ENCODE results near the gene SSBP4.

SSBP4 gene

DNA sequence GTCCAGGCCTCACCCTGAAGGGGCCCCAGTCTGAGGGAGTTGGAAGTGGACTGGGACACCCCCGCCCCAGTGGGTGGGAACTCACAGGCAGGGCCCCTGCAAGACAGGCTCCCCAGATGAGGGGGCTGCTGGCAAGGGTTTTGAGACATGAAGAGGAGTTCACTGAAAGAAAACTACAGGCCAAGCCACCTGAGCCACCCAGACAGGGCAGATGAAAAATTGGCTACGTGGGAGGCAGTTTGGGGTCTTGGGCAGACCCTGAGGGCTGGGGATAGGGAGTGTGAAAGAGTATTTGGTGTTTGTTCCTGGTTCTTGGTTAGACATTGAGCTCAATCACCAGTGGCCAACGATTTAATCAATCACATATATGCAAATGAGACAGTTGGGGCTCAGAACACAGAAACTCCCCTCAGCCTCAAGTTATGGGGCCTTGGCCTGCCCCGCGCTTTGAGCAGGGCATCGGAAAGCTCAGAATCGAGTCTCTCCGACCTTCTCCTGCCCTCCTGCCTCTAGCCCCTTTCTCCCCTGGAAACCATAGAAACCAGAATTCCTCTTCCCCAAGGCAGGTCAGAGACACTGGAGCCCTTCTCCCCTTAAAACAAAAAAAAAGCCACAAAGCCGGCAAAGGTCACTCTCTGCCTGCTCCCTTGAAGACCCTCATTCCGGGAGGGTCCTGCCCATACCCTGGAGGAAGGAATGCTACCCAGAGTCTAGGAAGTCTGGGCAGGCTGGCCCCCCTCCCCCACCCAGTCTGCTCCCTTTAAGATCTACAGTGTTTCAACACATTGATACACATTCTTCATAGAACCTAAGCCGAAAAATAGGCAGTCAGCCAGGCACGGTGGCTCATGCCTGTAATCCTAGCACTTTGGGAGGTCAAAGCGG lies 20.1 kb downstream of the SSBP4 start:
- ChIA-PET CTCF (interaction anchor here (0.6 to 3.2 kb wide), 6 partner anchors 12 to 544 kb away, joined by 3 to 25 read pairs (median 4); partner anchors contain the start of gene REX1BD), POLR2A (interaction anchor here (1.0 to 1.8 kb wide), 3 partner anchors 14 to 480 kb away, joined by 4 read pairs; partner anchors contain the start of genes COPE, DDX49 and UBA52)
- H3K4me3 ChIP-seq (ENCODE audit: low read depth, low read length): no peak overlapping the region
- peaks cover 5 to 34% of the 10 kb centered on the region in 2 experiments; a peak in 2 of 3 replicates for H3K36me3 ChIP-seq (ENCODE audit: control insufficient read depth in 2 of 2, insufficient read depth in 1 of 2, low read length in 2 of 2)
- no peaks in the 10 kb centered on the region for H3K9me3 ChIP-seq (ENCODE audit: control insufficient read depth, insufficient read depth, low read depth, low read length)
- peak overlapping the region; percentile 94 for H3K27ac ChIP-seq (ENCODE audit: extremely low read depth, low read depth, low read length)
- peak; percentile 100 for TF ChIP-seq ZFP3 (tag by site-specific recombination; IDR thresholded peaks at IDR 0.05; ENCODE audit: low read depth)
- TF ChIP-seq ZBTB17 (tag by site-specific recombination; IDR thresholded peaks at IDR 0.05): peak; percentile 64
- no peak for TF ChIP-seq ZNF621 (tag by site-specific recombination; IDR thresholded peaks at IDR 0.05)
- TF ChIP-seq ZNF664 (tag by site-specific recombination; IDR thresholded peaks at IDR 0.05): peak; percentile 79
- no peak for TF ChIP-seq ZNF416 (tag by site-specific recombination; IDR thresholded peaks at IDR 0.05)
- TF ChIP-seq ZBTB48 (tag by site-specific recombination; IDR thresholded peaks at IDR 0.05): 0 out of 2 replicates have a peak, but pooled peaks have one; percentile 1
- TF ChIP-seq PRDM10 (tag by site-specific recombination; IDR thresholded peaks at IDR 0.05): peak; percentile 43; the same call in 1 of the 2 replicates
- peaks cover 13% of the 10 kb centered on the region for H3K4me1 ChIP-seq (ENCODE audit: control insufficient read depth, insufficient read depth, low read length)

GRCh38 chr19:18439910-18440237 lies 20.7 kb downstream of the SSBP4 start:
- CTCF ChIA-PET: interaction anchor here (0.8 to 3.2 kb wide), 7 partner anchors 9 to 30 kb away, joined by 3 to 25 read pairs (median 5); no protein-coding TSS in a partner anchor
- H3K27ac ChIP-seq (ENCODE audit: extremely low read depth, low read depth, low read length): no peak overlapping the region; the same call in 1 of the 2 replicates
- TF ChIP-seq, protein P1, sequence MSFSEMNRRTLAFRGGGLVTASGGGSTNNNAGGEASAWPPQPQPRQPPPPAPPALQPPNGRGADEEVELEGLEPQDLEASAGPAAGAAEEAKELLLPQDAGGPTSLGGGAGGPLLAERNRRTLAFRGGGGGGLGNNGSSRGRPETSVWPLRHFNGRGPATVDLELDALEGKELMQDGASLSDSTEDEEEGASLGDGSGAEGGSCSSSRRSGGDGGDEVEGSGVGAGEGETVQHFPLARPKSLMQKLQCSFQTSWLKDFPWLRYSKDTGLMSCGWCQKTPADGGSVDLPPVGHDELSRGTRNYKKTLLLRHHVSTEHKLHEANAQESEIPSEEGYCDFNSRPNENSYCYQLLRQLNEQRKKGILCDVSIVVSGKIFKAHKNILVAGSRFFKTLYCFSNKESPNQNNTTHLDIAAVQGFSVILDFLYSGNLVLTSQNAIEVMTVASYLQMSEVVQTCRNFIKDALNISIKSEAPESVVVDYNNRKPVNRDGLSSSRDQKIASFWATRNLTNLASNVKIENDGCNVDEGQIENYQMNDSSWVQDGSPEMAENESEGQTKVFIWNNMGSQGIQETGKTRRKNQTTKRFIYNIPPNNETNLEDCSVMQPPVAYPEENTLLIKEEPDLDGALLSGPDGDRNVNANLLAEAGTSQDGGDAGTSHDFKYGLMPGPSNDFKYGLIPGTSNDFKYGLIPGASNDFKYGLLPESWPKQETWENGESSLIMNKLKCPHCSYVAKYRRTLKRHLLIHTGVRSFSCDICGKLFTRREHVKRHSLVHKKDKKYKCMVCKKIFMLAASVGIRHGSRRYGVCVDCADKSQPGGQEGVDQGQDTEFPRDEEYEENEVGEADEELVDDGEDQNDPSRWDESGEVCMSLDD (tag by site-specific recombination; IDR thresholded peaks at IDR 0.05): peak; percentile 26; the same call in 1 of the 2 replicates
- no peak for TF ChIP-seq HOXC10 (CRISPR knock-in tag; IDR thresholded peaks at IDR 0.05)
- no peak for TF ChIP-seq GFI1B (tag by site-specific recombination; IDR thresholded peaks at IDR 0.05)
- no peak for TF ChIP-seq ZNF549 (tag by site-specific recombination; IDR thresholded peaks at IDR 0.05)
- peak; percentile 60 for TF ChIP-seq EGR2 (tag by site-specific recombination; IDR thresholded peaks at IDR 0.05; ENCODE audit: low read depth)
- no peak for TF ChIP-seq ZNF639 (tag by site-specific recombination; IDR thresholded peaks at IDR 0.05)
- no peak for TF ChIP-seq ZNF830 (tag by site-specific recombination; IDR thresholded peaks at IDR 0.05; ENCODE audit: low read depth)
- no peak for TF ChIP-seq REPIN1 (tag by site-specific recombination; IDR thresholded peaks at IDR 0.05; ENCODE audit: low read depth)
- no peak for TF ChIP-seq YY2 (tag by site-specific recombination; IDR thresholded peaks at IDR 0.05)
- TF ChIP-seq ZBTB1 (tag by site-specific recombination; IDR thresholded peaks at IDR 0.05): no peak
- TF ChIP-seq SCRT2 (tag by site-specific recombination; IDR thresholded peaks at IDR 0.05): no peak
- TF ChIP-seq ZNF580 (tag by site-specific recombination; IDR thresholded peaks at IDR 0.05): 0 out of 2 replicates have a peak, but pooled peaks have one; percentile 43
- TF ChIP-seq GLIS1 (tag by site-specific recombination; IDR thresholded peaks at IDR 0.05): peak; percentile 36; the same call in 1 of the 2 replicates
- TF ChIP-seq ZNF2 (tag by site-specific recombination; IDR thresholded peaks at IDR 0.05): no peak
- peak; percentile 82 for TF ChIP-seq ZFHX2 (tag by site-specific recombination; conservative IDR thresholded peaks at IDR 0.05)
- TF ChIP-seq ZNF658 (tag by site-specific recombination; IDR thresholded peaks at IDR 0.05): no peak
- no peak for TF ChIP-seq ZNF16 (tag by site-specific recombination; IDR thresholded peaks at IDR 0.05; ENCODE audit: low read depth)
- no peak for TF ChIP-seq ZNF548 (tag by site-specific recombination; IDR thresholded peaks at IDR 0.05)
- TF ChIP-seq ZNF23 (tag by site-specific recombination; IDR thresholded peaks at IDR 0.05; ENCODE audit: borderline replicate concordance): no peak

More at GRCh38 chr19:18439910-18440237, 20.7 kb downstream of the SSBP4 start:
- POLR2A ChIA-PET: interaction anchor here (0.5 to 1.8 kb wide), 3 partner anchors 118 to 253 kb away, joined by 3 to 5 read pairs (median 4); partner anchors contain the start of genes KXD1 and UBA52
- peaks cover 9% of the 10 kb centered on the region for H3K4me1 ChIP-seq (ENCODE audit: control insufficient read depth, insufficient read depth, low read length)
- H3K36me3 ChIP-seq (ENCODE audit: control insufficient read depth in 2 of 2, insufficient read depth in 1 of 2, low read length in 2 of 2): peaks cover 1 to 34% of the 10 kb centered on the region in 2 experiments; a peak in 2 of 3 replicates
- no peak overlapping the region for H3K4me3 ChIP-seq (ENCODE audit: low read depth, low read length)
- no peaks in the 10 kb centered on the region for H3K9me3 ChIP-seq (ENCODE audit: control insufficient read depth, insufficient read depth, low read depth, low read length)
